Spinal cord (tissue), 10 donors: Measurements from ENCODE around the gene PDE6B. TPM values are rescaled to one million over a fixed set of nuclear protein-coding genes. Genes with fewer than 3 reads are reported as not detected.

Source experiments
- DNase-seq, 6 donors: peaks; one replicate each; pipeline versions ENCODE4 v3.0.0 to v3.0.0-alpha.2; 2013 to 2015; ENCODE audit warnings: low spot score in 6 of 6, low read depth in 4 of 6
- H3K27ac ChIP-seq: one replicate; pipeline ENCODE4 v1.5.1; 2013; ENCODE audit warnings: low read depth, low read length, control low read depth
- H3K27me3 ChIP-seq: one replicate; pipeline ENCODE4 v1.6.1; 2013; ENCODE audit warnings: low read length; ENCODE audit not compliant: control insufficient read depth, insufficient read depth
- H3K36me3 ChIP-seq: one replicate; pipeline ENCODE4 v1.6.1; 2013; ENCODE audit warnings: low read length; ENCODE audit not compliant: control insufficient read depth, insufficient read depth
- H3K4me1 ChIP-seq: one replicate; pipeline ENCODE4 v1.6.1; 2013; ENCODE audit warnings: low read length; ENCODE audit not compliant: control insufficient read depth, insufficient read depth
- H3K4me3 ChIP-seq: one replicate; pipeline ENCODE4 v1.5.1; 2013; ENCODE audit warnings: low read depth, low read length, control low read depth
- H3K9me3 ChIP-seq: one replicate; pipeline ENCODE4 v1.6.1; 2013; ENCODE audit warnings: low read length; ENCODE audit not compliant: control insufficient read depth, insufficient read depth
- WGBS: methylation state at CpG from one replicate; pipeline ENCODE4 v1.1.5; 2013; ENCODE audit warnings: missing lambda C conversion rate; ENCODE audit not compliant: insufficient coverage; 5-methylcytosine and 5-hydroxymethylcytosine counted together
- polyA plus RNA-seq, 2 donors: library from polyadenylated mRNA; unstranded; fragments of 120-200 nt; gene quantifications; one replicate each; pipeline ENCODE4 v1.2.1, GENCODE V29; 2013; ENCODE audit not compliant: insufficient read length in 2 of 2
- total RNA-seq, 2 donors: library from RNA; depleted of rRNA in 1 of 2; stranded (reverse); fragments of 120-200 nt in 1 of 2; fragments of >200 nt in 1 of 2; gene quantifications; one replicate each; pipeline versions ENCODE4 v1.2.3 to v1.2.4, GENCODE V29; 2013 to 2014
- donor health status: healthy.

Gene PDE6B
- total and polyA plus RNA-seq, 4 donors, result 16.8 to 24.1 (median 19.7) TPM

- no peaks in the 10 kb centered on the region for H3K9me3 ChIP-seq
- H3K36me3 ChIP-seq, result peaks cover 3% of the 10 kb centered on the region
- no peak overlapping the region for H3K27ac ChIP-seq
- H3K27me3 ChIP-seq, result peaks cover 23% of the 10 kb centered on the region
- WGBS, result 89% methylated on average over 12 of the region's 13 CpGs
- H3K4me1 ChIP-seq, result peaks cover 29% of the 10 kb centered on the region
- DNase-seq, result no peak
- H3K4me3 ChIP-seq, result no peak overlapping the region
Observed at GRCh38 chr4:649751-650310, 24.5 kb downstream of the PDE6B start.

- WGBS, result 76% methylated on average over 12 of the region's 18 CpGs
- Histone ChIP-seq H3K9me3 (no peaks in the 10 kb centered on the region), H3K36me3 (peaks cover 3% of the 10 kb centered on the region), H3K4me1 (peaks cover 30% of the 10 kb centered on the region), H3K27me3 (peaks cover 23% of the 10 kb centered on the region), H3K4me3 (no peak overlapping the region), H3K27ac (no peak overlapping the region)
- no peak for DNase-seq
Observed at GRCh38 chr4:650461-650860, 25.1 kb downstream of the PDE6B start.

GRCh38 chr4:650951-651883 is 25.8 kb downstream of the PDE6B start:
- Histone ChIP-seq H3K27me3 (peaks cover 23% of the 10 kb centered on the region), H3K27ac (no peak overlapping the region), H3K4me1 (peaks cover 34% of the 10 kb centered on the region), H3K36me3 (peaks cover 3% of the 10 kb centered on the region), H3K9me3 (no peaks in the 10 kb centered on the region), H3K4me3 (no peak overlapping the region)
- 17% methylated on average over 49 of the region's 49 CpGs for WGBS
- DNase-seq, result peak in 1 of 6 donors; percentile 50

GRCh38 chr4:651884-652642 is 26.7 kb downstream of the PDE6B start:
- 63% methylated on average over 20 of the region's 24 CpGs for WGBS
- H3K27ac ChIP-seq, result no peak overlapping the region

DNA sequence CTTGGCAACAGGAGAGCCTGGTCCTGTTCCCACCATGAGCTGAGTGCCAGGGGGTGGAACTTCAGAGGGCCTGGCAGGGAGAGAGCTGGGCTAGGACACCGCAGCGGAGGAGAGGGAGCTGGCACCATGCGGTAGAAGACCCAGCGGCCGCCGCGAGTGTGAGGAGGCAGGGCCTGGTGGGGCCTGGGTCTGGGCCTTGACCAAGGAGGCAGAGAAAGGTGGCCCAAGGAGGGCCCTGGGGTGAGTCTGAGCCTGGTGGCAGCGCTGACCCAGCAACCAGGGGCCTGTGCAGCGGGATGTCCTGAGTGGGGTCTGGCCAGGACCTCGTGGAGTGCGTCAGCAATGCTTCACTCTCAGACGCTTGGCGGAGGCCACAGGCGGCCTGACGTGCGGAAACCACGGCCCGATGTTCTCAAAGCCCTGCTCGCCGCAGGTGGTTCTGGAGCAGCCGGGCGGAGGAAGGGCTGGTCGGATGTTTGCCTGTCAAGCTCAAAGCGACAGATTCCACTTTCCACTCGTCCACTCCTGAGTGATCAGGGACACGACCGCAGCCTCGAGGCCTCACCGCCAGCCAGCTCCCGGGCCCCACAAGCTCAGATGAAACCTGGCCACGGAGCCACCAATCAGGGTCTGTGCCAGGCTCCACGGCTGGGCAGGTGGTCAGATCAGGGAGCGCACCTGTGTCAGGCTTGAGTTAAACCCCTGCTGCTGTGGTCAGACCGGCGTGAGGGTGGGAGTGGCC is 27.9 kb downstream of the PDE6B start:
- Histone ChIP-seq H3K4me1 (peaks cover 34% of the 10 kb centered on the region), H3K27ac (no peak overlapping the region), H3K36me3 (peaks cover 12% of the 10 kb centered on the region), H3K4me3 (no peak overlapping the region), H3K9me3 (no peaks in the 10 kb centered on the region), H3K27me3 (peaks cover 21% of the 10 kb centered on the region)
- WGBS, result 91% methylated on average over 31 of the region's 35 CpGs
- no peak for DNase-seq

More at GRCh38 chr4:651884-652642, 26.7 kb downstream of the PDE6B start:
- Histone ChIP-seq H3K4me1 (peaks cover 34% of the 10 kb centered on the region), H3K9me3 (no peaks in the 10 kb centered on the region), H3K36me3 (peaks cover 3% of the 10 kb centered on the region), H3K27me3 (peaks cover 21% of the 10 kb centered on the region), H3K4me3 (no peak overlapping the region)
- no peak for DNase-seq

- no peaks in the 10 kb centered on the region for H3K9me3 ChIP-seq
- peaks cover 34% of the 10 kb centered on the region for H3K4me1 ChIP-seq
- WGBS, result 83% methylated on average over 21 of the region's 29 CpGs
- peaks cover 19% of the 10 kb centered on the region for H3K36me3 ChIP-seq
- no peak overlapping the region for H3K4me3 ChIP-seq
- H3K27me3 ChIP-seq, result peaks cover 21% of the 10 kb centered on the region
- DNase-seq, result no peak
- H3K27ac ChIP-seq, result no peak overlapping the region
Observed at GRCh38 chr4:653831-654502, 28.6 kb downstream of the PDE6B start.

DNA sequence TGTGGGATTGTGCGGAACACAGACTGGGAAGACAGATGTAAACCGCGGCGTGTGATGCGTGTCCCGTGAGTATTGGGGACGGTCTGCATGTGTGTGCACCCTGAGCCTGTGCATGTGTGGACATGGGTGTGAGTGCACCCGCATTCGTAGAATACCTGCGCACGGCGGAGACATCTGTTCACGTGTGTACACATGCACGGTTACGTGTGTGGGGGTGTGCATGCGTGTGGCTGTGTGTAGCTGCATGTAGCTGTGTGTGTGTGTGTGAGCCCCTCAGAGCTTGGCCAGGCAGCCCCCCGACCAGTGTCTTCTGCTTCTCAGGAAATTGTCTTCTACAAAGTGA is 29.1 kb downstream of the PDE6B start:
- no peak overlapping the region for H3K4me3 ChIP-seq
- H3K9me3 ChIP-seq, result no peaks in the 10 kb centered on the region
- peaks cover 22% of the 10 kb centered on the region for H3K36me3 ChIP-seq
- H3K27me3 ChIP-seq, result peaks cover 21% of the 10 kb centered on the region
- H3K4me1 ChIP-seq, result peaks cover 34% of the 10 kb centered on the region
- no peak for DNase-seq
- 95% methylated on average over 17 of the region's 17 CpGs for WGBS
- H3K27ac ChIP-seq, result no peak overlapping the region

DNA sequence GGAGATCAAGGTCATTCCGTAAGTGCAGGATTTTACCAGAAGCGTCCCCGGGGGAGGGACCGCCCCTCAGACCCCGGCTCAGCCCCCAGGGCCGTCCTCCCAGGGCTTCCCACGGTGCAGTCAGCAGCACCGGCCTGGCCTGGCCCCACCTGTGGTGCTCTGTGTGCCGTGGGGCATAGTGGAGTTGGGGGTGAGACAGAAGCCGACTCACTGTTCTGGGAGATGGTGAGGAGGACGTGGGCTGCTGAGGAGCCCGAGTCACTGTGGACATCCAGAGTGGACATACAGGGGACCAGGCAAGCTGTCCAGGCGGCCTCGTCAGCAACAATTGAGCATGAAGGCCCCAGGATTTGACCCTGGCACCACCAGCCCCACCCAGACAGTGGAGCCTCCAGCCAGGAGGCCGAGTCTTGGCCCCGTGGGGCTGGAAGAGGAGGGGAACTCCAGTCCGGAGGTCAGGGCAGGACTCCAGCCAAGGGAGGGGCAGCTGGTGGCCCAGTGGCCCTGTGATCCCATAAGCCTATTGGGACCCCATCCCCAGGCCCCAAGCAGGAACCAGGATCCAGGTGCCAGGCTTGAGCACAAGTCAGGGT is 29.6 kb downstream of the PDE6B start:
- H3K27ac ChIP-seq, result no peak overlapping the region
- H3K36me3 ChIP-seq, result peaks cover 27% of the 10 kb centered on the region
- WGBS, result 59% methylated on average over 17 of the region's 17 CpGs
- no peak for DNase-seq
- H3K27me3 ChIP-seq, result peaks cover 19% of the 10 kb centered on the region
- H3K4me3 ChIP-seq, result no peak overlapping the region
- peaks cover 33% of the 10 kb centered on the region for H3K4me1 ChIP-seq
- H3K9me3 ChIP-seq, result no peaks in the 10 kb centered on the region
